GM18498 (cell line): ENCODE data around the gene AMZ2.

ENCODE experiments used
- ATAC-seq: cut with Tn5 transposase; IDR thresholded peaks from one replicate; pipeline ENCODE4 v1.9.1; 2021; ENCODE audit warnings: mild to moderate bottlenecking, moderate library complexity; ENCODE audit not compliant: unreplicated experiment

The AMZ2 gene

DNA sequence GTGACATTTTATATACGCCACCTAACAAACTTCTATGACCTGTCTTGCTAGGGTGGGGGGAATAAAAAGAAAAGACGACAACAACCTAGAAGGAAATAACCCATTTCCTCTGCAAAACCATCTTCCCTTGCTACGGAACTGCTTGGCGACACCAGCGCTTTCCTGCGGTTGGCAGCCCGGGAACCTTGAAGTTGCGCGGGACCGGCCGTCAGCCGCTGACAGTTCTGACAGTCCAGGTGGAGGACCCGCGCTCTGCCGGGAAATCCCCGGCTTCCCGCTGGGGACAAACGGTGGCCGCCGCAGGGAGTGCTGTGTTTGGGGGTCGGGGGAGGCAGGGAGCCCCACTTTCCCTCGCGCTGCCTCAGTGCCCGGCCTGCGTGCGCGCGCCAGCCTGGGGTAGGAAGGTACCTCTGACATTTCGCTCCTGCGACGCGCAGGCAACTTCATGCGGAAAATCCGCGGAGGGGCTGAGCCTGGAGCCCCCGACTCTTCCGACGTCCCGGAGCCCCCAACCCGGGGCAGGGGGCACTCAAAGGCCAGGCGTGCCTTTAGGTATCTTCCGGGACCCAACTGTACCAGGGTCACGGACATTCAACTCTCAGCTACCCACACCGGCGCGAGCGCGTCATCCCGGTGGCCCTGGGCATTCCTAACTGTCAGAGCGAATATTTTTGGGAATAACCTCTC is 42.6 kb downstream of the AMZ2 start:
- no peak for ATAC-seq

DNA sequence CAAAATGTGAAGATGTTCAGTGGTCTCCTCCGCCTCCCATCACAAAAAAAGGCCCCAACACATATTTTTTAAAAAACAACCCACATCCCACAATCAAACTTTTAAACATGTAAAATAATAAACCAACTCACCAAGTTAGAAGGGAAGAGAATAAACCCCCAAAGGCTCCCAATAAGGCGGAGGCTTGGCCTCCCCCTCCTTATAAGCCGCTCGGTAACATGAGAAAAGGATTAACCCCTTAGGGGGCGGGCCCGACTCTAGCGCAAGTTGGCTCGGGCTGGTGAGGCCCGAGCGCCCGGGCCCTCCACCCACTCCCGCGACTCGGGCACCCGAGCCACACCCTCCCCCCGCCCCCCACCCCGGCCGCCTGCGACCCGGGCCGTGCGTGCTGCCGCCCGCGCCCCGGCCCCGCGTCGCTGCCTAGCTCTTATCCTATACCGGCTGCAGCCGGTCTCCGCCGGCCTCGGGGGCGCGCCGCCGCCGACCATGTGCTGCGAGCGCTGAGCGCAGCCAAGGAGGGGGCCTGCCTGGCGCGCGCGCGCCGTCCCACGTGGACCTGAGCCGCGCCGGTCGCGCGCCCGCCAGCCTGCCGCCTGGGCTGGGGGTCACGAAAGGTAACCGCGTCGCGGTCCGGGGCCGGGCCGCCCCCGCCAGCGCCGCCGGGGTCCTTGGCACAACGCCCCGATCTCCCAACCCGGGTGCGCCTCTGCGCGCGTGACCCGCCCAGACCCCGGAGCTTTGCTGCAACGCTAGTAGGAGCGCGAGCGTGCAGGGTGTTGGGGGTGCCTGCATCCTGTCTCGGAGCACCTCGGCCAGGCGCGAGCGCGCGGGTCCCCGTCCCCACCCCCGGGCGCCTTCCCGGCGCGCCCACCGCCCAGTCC is 43.4 kb downstream of the AMZ2 start, which contains the start of the genes ARSG and SLC16A6:
ARSG (plus strand) TSS at position 541 of the 881 bp plus-strand sequence. CDS start 15,999 bp downstream, outside the sequence.
SLC16A6 (minus strand) TSS at position 173 of the 881 bp plus-strand sequence. CDS start 12,807 bp downstream, outside the sequence.
- ATAC-seq: peak; percentile 58

DNA sequence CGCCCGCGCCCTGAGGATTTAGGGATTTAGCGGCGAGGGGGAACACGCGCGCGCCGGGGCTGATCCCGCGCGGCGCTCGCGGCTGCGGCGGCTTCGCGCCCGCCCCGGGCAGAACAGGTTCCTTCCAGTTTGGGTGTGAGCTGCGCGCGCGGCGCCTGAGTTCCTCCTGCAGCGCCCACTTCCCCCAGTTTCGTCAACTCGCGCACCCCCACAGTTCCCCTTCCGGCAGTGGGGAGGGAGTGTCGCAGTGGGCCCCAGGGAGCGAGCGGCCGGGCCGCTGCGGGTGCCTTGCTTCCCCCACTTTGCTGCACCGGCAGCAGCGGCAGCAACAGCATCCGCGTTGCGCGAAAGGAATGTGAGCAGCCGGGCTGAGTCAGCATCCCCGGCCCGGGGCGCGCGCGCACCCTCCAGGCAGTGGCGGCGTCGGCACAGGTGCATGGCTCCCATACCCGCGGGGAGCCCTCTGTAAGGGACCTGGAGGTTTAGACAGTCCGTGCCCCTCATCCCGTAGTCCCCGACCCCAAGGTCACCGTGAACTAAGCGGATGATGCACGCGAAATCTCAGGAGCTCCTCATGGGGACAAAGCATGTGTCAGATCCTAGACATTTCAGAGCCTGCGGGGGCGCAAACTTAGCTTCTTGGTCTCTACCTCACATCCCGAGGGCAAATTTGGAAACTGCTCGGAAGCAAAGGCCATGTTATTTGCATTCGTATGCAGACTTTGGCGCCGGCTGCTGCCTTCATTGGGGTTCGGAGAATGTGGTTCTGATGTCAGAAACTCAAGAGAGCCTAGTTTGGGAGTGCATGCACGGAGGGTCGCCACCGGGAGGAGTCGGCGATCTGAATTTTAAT is 44.2 kb downstream of the AMZ2 start:
- peak; percentile 65 for ATAC-seq

DNA sequence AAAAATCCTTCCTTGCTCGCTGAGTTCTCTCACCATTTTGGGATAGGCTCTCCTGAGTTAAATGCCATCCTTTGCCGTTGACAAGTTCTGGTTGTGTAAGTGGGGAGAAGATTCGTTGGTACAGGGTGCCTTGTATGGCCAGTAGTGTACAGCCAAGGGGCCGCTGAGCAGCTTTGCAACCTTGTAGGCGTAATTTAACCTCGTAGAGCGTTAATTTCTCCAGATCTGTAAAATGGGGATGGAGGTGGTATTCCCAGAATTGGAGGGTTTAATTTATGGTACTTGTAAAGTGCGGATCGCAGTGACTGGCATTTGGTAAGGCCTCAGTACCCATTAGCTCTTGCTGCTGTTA is 44.8 kb downstream of the AMZ2 start:
- ATAC-seq: no peak

DNA sequence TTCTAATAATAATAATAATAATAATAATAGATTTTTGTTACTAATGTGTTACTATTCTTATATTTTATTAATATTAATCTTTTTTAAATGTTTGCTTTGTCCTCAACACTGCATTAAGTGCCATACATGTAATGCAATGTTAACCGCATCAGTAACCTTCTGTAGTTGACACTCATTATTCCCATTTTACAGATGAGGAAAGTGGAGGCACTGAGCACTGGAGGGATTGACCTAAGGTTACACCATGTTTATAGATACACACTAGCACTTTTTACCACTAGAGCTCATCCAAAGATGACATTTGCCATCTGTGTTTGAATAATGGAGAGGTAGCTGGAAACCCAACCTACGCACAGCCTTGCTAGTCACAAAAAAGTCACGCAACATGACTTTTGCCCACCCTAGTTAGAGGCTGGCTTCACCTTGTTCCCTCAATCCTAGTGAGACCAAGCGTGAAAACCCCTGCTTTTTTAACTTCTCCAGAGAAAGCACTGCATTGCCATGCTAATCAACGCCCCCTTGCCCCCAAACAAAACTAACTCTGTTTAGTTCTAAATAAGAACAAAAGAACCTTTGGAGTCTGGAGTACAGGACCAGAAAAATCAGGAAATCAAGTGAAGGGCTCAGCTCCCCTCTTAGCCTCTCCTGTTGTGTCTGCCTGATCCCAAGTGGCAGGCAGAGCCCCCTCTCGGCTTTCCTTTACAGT is 45.8 kb downstream of the AMZ2 start:
- ATAC-seq: no peak

DNA sequence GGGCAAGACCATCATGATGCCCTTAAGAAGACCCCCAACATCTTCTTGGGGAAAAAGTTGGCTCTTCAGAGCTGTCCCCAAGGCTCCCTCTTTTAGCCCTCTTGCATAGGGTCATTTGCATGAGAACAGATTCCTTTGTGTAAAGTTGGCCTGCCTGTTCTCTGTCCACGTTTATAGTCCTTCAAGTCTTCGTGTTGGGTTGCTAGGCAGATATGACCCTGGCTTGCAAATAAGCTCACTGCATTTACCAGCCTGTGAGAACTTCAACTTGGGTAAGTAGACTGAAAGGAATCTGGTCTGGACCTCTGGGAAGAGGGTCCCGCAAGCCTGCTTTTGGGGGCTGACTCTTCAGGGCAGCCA is 46.3 kb downstream of the AMZ2 start:
- ATAC-seq: no peak

DNA sequence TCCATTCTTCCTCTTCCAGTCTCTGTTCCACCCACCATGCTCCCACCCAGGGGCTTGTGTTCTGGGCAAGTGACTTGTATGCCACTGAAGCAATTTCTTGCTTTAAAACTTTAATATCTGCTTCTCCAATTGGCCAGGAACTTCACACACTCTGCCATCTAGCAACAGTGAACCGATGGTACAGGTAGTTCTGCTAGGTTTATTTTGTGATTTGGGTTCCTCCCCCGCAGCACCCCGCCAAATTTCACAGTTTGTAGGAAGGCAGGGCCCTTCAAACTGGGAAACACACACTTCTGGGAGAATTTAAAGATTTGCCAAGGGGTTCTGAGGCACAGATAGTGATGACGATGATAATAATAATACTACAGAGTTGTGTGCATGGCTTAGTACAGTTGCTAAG is 46.8 kb downstream of the AMZ2 start:
- no peak for ATAC-seq

DNA sequence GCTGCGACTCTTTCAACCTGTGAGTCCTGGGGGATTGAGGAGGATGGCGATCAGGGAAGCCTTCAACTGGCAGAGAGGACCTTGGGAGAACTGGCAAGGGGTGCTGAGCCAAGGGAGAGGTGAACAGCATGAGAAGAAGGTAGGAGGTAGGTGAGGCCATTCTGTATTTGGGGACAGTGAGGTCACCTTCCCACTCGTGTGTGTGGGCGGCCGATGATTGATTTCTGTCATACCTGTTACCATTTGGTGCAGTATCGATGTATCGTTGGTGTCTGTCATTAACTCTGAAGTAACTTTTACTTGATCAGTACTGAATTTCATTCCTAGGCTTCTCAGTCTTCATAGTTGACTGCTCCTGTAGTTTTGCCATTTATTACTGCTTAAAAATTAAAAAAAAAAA is 47.2 kb downstream of the AMZ2 start:
- ATAC-seq: no peak

DNA sequence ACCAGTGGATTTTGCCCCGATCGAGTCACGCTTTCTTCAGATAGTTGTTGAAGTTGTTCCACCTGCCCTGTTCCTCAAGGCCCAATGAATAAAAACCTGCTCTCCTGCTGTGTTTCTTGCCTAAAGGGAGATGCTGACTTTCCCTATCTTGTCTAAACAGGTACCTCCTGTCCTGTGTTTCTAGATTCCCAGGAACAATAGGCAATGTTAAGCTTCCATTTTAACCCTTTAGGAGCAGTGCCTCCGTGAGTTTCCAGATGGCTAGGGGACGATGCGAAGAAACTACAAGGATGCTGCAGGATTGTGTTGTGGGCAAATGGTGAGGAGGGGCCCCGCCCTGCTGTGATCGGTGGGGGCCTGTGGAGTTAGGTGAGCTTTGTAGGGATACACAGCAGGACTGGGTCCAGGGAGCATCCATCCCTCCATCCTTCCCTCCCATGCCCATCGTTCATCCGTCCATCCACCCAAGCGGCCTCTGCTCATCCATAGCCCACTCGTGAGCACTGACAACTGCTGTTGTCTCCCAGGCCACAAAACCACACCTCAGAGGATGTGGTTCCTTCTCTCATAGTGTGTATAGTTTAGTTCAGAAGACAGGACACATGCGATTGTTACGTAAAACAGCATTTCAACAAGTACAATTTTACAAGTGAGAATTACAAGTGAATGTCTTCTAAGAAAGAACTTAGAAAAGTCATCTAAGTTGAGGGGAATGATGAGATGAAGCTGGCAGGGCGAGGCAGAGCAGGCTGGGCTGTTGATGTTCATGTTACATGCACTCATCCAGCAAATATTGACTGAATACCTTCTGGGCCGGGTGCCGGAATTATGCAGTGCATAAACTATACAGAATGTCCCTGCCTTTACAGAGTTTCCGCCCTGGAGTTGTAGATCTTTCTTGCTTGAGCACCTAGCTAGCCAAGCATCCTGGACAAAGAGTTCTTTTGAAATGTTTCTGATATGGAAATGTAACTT is 48.7 kb downstream of the AMZ2 start:
- ATAC-seq: no peak

DNA sequence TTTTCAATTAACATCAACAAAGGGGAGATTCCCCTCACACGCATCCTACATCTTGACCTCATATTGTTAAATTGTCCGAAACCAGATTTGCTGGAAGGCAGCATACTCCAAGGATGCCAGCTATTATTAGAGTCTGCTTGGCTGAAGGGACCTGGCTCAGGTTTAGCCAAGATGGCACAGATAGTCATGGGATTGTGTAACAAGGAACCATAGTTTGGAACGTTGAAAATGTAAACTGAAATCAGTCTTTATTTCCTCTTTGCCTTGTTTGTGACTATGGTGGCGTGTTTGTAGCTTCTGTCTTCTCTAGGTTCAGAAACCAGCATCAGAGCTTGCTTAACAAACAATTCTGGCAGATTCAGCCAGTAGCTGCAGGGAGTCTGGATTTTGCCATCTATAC is 49.4 kb downstream of the AMZ2 start:
- ATAC-seq: no peak

DNA sequence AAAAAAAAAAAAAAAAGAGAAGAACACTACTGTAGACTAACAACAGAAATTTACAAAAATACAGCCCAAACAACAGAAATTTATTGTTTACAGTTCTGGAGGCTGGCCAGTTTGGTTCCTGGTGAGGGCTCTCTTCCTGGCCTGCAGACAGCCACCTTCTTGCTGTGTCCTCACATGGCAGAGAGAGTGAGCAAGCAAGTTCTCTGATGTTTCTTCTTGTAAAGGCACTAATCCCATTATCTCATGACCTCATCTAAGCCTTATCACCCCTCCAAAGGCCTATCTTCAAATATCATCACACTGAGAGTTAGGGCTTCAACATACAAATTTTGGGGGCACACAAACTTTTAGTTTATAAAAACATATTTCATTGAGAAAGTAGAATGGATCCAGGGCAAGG is 50.8 kb downstream of the AMZ2 start:
- ATAC-seq: no peak

DNA sequence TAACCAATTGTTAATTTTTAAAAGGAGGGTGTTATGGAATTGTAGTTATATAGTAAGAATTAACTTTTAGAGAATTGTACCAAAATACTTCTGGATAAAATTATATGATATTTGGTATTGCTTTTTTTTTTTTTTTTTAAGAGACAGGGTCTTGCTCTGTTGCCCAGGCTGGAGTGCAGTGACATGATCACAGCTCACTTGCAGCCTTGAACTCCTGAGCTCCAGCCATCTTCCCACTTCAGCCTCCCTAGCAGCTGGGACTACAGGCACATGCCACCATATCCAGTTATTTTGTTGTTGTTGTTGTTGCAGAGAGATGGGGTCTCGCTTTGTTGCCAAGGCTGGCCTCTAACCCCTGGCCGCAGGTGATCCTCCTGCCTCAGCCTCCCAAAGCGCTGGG is 52.0 kb downstream of the AMZ2 start:
- ATAC-seq: no peak

DNA sequence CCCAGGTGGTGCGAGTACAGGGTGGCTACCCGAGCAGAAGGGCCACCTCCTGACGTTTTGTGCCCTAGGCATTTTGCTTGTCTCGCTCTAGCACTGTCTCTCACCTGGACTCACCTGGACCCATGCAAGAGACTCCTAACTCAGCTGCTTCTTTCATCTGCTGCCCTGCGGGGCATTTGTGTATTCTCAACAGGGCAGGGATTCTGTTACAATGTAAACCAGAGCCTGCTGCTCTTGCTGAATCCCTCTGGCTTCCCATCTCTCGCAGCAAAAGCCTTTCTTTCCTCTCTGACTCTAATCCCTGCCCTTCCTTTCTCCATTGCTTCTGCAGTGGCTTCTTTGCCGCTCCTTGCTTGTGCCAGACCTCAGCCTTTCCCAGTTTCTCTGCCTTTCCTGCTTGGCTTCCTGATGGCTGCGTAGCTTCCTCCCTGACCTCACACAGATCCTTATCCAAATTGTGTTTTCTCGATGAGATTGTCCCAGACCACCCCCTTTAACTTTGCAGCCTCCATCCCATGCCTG is 53.7 kb downstream of the AMZ2 start:
- no peak for ATAC-seq

DNA sequence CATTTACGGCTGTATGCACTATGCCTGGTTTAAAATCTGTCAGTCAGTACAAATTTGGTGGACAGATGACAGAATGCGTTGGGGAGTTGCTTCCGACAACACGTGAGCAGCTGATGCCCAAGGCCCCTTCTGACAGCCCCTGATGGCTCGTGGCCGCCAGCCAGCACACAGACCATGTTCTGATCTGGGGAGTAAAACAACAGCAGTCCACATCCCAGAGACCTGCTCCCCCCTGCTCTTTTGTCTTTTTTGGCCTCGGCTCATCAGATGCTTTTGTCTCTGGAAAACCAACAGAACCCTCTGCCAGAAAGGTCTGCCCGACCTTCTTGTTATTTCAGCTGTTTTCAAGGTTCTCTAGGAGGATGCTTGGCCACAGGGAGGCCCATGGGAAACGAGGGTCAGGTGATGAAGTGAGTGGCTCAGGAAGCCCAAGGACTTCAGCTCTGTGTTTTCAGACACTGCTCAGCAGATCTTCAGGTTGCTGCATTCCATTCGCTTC is 54.3 kb downstream of the AMZ2 start:
- no peak for ATAC-seq

DNA sequence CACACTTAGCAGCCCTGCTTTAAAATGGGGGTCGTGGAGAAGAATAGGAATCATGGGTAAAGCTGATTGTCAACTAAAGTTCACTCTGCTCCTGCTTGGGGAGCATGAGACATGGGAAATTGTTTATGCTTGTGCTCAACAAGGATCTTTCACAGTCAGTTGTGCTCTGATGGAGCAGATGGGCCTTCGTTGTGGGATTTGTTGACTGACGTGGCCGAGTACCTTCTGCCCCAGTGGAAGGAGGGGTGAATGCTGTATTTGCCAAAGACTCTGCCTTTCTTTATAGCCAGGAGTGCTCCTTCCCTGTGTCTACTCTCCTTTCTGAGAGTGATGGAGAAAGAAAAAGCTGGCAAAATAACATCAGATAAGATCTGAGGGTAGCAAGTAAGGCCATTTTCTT is 54.8 kb downstream of the AMZ2 start:
- ATAC-seq: no peak

DNA sequence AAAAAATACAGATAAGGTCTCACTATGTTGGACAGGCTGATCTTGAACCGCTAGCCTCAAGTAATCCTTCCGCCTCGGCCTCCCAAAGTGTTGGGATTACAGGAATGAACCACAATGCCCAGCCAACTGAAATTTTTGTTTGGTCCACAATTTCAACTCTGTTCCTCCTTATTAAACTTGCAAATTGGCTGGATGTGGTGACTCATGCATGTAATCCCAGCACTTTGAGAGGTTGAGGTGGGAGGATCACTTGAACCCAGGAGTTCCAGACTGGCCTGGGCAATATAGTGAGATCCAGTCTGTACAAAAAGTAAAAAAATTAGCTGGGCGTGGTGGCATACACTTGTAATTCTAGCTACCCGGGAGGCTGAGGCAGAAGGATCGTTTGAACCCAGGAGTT is 56.9 kb downstream of the AMZ2 start:
- no peak for ATAC-seq

DNA sequence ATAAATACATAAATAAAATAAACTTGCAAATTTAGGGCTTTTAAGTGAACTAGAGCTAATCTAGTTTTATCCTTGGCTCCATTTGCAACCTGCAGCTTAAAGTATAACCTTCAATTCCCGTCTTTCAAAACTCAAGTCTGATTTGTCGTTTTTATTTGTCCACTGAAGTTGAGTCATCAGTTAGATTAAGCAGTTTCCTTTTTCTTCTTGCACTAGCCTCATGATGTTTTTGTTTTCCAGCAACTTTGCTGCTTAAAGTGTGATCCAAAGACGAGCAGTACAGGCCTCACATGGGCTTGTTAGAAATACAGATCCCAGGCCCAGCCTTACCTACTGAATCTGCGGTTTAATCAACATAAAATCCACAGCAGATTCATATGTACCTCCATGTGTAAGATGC is 57.3 kb downstream of the AMZ2 start:
- no peak for ATAC-seq
